Amygdala (tissue), 56 donors: ENCODE results near the gene SFT2D2.

Source experiments
- DNase-seq, 56 donors: peaks; one replicate each; lab custom pipeline; 2025; lab: John Stamatoyannopoulos, UW

The SFT2D2 gene

GRCh38 chr1:168221275-168221674 lies 4.5 kb upstream of the SFT2D2 start:
- no peak for DNase-seq

GRCh38 chr1:168223261-168223660 lies 2.5 kb upstream of the SFT2D2 start:
- DNase-seq: no peak

GRCh38 chr1:168223681-168224540 lies 1.9 kb upstream of the SFT2D2 start:
- DNase-seq: no peak

GRCh38 chr1:168224991-168225390 lies 813 bp upstream of the SFT2D2 start:
- no peak for DNase-seq

GRCh38 chr1:168227620-168228019 lies 1.8 kb downstream of the SFT2D2 start:
- DNase-seq: no peak

GRCh38 chr1:168229893-168230292 lies 4.1 kb downstream of the SFT2D2 start:
- no peak for DNase-seq

GRCh38 chr1:168230709-168231108 lies 4.9 kb downstream of the SFT2D2 start:
- no peak for DNase-seq

- DNase-seq: peak in 1 of 56 donors; percentile 11
Observed at GRCh38 chr1:168234846-168235547, 9.2 kb downstream of the SFT2D2 start.

- DNase-seq: no peak
Observed at GRCh38 chr1:168235548-168235885, 9.7 kb downstream of the SFT2D2 start.

GRCh38 chr1:168235937-168236336 lies 10.1 kb downstream of the SFT2D2 start:
- DNase-seq: no peak

GRCh38 chr1:168236836-168237611 lies 11.2 kb downstream of the SFT2D2 start:
- DNase-seq: peak in 14 of 56 donors; percentile 7 to 56 (median 17)

GRCh38 chr1:168243198-168243597 lies 17.4 kb downstream of the SFT2D2 start:
- DNase-seq: no peak

- no peak for DNase-seq
Observed at GRCh38 chr1:168243636-168244212, 17.9 kb downstream of the SFT2D2 start.

- no peak for DNase-seq
Observed at GRCh38 chr1:168245042-168245441, 19.2 kb downstream of the SFT2D2 start.

- DNase-seq: peak in 1 of 56 donors; percentile 36
Observed at GRCh38 chr1:168246506-168246905, 20.7 kb downstream of the SFT2D2 start.

GRCh38 chr1:168252204-168252733 lies 26.5 kb downstream of the SFT2D2 start:
- DNase-seq: no peak

- DNase-seq: no peak
Observed at GRCh38 chr1:168256164-168256563, 30.4 kb downstream of the SFT2D2 start.

GRCh38 chr1:168257397-168257796 lies 31.6 kb downstream of the SFT2D2 start:
- no peak for DNase-seq

- no peak for DNase-seq
Observed at GRCh38 chr1:168259567-168259966, 33.8 kb downstream of the SFT2D2 start.

GRCh38 chr1:168260393-168260792 lies 34.6 kb downstream of the SFT2D2 start:
- no peak for DNase-seq

- no peak for DNase-seq
Observed at GRCh38 chr1:168261390-168261789, 35.6 kb downstream of the SFT2D2 start.
